PC-3 (cell line): Measurements from ENCODE around the gene POLE3. TPM values are rescaled to one million over a fixed set of nuclear protein-coding genes. Genes with fewer than 3 reads are reported as not detected.

Experiments
- ATAC-seq: fragments of 200-7000 bp; cut with Tn5 transposase; 2 replicates; pipeline ENCODE4 v1.9.1; 2020; ENCODE audit warnings: mild to moderate bottlenecking, moderate library complexity
- BruUV-seq: library from RNA; stranded (reverse); fragments of 400-500 nt; replicated peaks from 2 replicates; lab custom pipeline; 2021; lab: Mats Ljungman, UMichigan
- CTCF ChIA-PET: fragments of 300-600 bp; sonication (Branson Sonifier 250); formaldehyde crosslinking; loops from one replicate; lab custom pipeline; 2022; ENCODE audit warnings: antibody characterized with exemption; lab: Charles Lee
- POLR2A ChIA-PET: fragments of 300-600 bp; sonication (Branson Sonifier 250); formaldehyde crosslinking; loops from one replicate; lab custom pipeline; 2022; ENCODE audit warnings: antibody characterized with exemption; ENCODE audit not compliant: unreplicated experiment; lab: Charles Lee
- DNase-seq: peaks from one replicate; pipeline ENCODE4 v3.0.0-alpha.2; 2015
- H2AFZ ChIP-seq: fragments of 300-600 bp; sonication (generic); 2 replicates; pipeline ENCODE4 v1.6.0; 2016; ENCODE audit warnings: antibody characterized with exemption, low read length
- H3F3A ChIP-seq: fragments of 300-600 bp; sonication (generic); one replicate; pipeline ENCODE4 v1.6.0; 2017; ENCODE audit warnings: antibody characterized with exemption, low read length, control low read depth, mild to moderate bottlenecking; ENCODE audit not compliant: unreplicated experiment
- H3K27ac ChIP-seq: fragments of 300-600 bp; sonication (generic); 2 replicates; pipeline ENCODE4 v1.5.1; 2016; ENCODE audit warnings: mild to moderate bottlenecking, low read length
- H3K27me3 ChIP-seq: fragments of 300-600 bp; sonication (generic); 2 replicates; pipeline ENCODE4 v1.6.1; 2016; ENCODE audit warnings: low read length, mixed read lengths
- H3K36me3 ChIP-seq: fragments of 300-600 bp; sonication (generic); 2 replicates; pipeline ENCODE4 v1.6.1; 2016; ENCODE audit warnings: low read depth, mixed run types, low read length, mixed read lengths
- H3K4me1 ChIP-seq: fragments of 300-600 bp; sonication (generic); 2 replicates; pipeline ENCODE4 v1.5.1; 2016; ENCODE audit warnings: low read length; ENCODE audit not compliant: insufficient read depth
- H3K4me2 ChIP-seq: fragments of 300-600 bp; sonication (generic); 2 replicates; pipeline ENCODE4 v1.6.0; 2016; ENCODE audit warnings: low read length
- H3K4me3 ChIP-seq: fragments of 300-600 bp; sonication (generic); 2 replicates; pipeline ENCODE4 v1.5.1; 2016; ENCODE audit warnings: mild to moderate bottlenecking, low read length, mixed read lengths
- H3K79me2 ChIP-seq: fragments of 300-600 bp; sonication (generic); 2 replicates; pipeline ENCODE4 v1.6.1; 2017; ENCODE audit warnings: low read length, mixed read lengths
- H3K9ac ChIP-seq: fragments of 300-600 bp; sonication (generic); 2 replicates; pipeline ENCODE4 v1.6.0; 2016; ENCODE audit warnings: mild to moderate bottlenecking, low read length
- H3K9me2 ChIP-seq: fragments of 300-600 bp; sonication (generic); replicated peaks from 2 replicates; pipeline ENCODE4 v1.6.1; 2016; ENCODE audit warnings: mixed run types, low read length, mixed read lengths
- H3K9me3 ChIP-seq: fragments of 300-600 bp; sonication (generic); 2 replicates; pipeline ENCODE4 v1.6.1; 2016; ENCODE audit warnings: low read length, mixed read lengths
- H4K20me1 ChIP-seq: fragments of 300-600 bp; sonication (generic); 2 replicates; pipeline ENCODE4 v1.6.1; 2016; ENCODE audit warnings: low read length, mixed read lengths
- EZH2 ChIP-seq: fragments of 300-600 bp; sonication (generic); IDR thresholded peaks from one replicate; pipeline ENCODE4 v1.6.1; 2017; ENCODE audit warnings: antibody characterized with exemption, mild to moderate bottlenecking, low read length; ENCODE audit not compliant: unreplicated experiment
- EZH2phosphoT487 ChIP-seq: fragments of 300-600 bp; sonication (generic); IDR thresholded peaks from 2 replicates; pipeline ENCODE4 v1.6.1; 2018; ENCODE audit warnings: mild to moderate bottlenecking, antibody characterized with exemption, low read length, borderline replicate concordance
- intact Hi-C: fragments of 100-400 bp; cut with micrococcal nuclease; formaldehyde crosslinking; loops from 2 replicates; pipeline ENCODE4 v1.9.0; 2023
- total RNA-seq: library from RNA; depleted of rRNA; stranded (reverse); fragments of >200 nt; gene quantifications from 2 replicates; pipeline ENCODE4 v1.2.3, GENCODE V29; 2014
- TF ChIP-seq, protein P1 (sequence below): fragments of 300-600 bp; sonication (generic); conservative IDR thresholded peaks from 2 replicates; pipeline ENCODE4 v1.5.1; 2017; ENCODE audit warnings: antibody characterized with exemption, low read depth, mild to moderate bottlenecking, low read length

POLE3 gene
- total RNA-seq, 1 experiment from 2014 or later, result 84.7 TPM

DNA sequence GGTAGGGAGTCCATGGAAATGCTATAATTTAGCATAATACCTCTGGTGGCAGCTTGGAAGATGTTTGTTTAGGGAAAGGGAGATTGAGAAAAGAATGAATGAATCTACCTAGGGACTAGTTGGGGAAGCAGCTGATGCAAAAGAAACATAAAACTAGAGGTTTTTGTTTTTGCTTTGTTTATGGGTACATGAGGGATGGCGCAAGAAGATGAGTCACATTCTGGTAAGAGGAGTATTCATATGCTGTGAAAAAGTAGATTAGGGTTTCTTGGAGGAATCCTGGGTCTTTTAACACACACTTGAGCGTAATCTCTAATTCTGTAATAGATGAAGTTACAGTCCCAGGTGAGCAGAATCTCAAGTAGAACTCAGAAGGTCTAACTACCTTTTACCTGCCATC lies 17.2 kb upstream of the POLE3 start:
- TF ChIP-seq, protein P1, sequence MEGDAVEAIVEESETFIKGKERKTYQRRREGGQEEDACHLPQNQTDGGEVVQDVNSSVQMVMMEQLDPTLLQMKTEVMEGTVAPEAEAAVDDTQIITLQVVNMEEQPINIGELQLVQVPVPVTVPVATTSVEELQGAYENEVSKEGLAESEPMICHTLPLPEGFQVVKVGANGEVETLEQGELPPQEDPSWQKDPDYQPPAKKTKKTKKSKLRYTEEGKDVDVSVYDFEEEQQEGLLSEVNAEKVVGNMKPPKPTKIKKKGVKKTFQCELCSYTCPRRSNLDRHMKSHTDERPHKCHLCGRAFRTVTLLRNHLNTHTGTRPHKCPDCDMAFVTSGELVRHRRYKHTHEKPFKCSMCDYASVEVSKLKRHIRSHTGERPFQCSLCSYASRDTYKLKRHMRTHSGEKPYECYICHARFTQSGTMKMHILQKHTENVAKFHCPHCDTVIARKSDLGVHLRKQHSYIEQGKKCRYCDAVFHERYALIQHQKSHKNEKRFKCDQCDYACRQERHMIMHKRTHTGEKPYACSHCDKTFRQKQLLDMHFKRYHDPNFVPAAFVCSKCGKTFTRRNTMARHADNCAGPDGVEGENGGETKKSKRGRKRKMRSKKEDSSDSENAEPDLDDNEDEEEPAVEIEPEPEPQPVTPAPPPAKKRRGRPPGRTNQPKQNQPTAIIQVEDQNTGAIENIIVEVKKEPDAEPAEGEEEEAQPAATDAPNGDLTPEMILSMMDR, result no peak
- TF ChIP-seq EZH2phosphoT487 (no peak), EZH2 (no peak)
- CTCF ChIA-PET, result no interaction called here
- no peaks in the 10 kb centered on the region for H4K20me1 ChIP-seq
- no peak overlapping the region for H3K4me3 ChIP-seq
- no peak overlapping the region for H2AFZ ChIP-seq
- DNase-seq (no peak), ATAC-seq (no peak)
- no peak overlapping the region for H3K27ac ChIP-seq
- POLR2A ChIA-PET, result no interaction called here
- no peaks in the 10 kb centered on the region for H3K9me2 ChIP-seq
- H3K4me2 ChIP-seq, result no peak overlapping the region
- no peaks in the 10 kb centered on the region for H3K9me3 ChIP-seq
- no peaks in the 10 kb centered on the region for H3K27me3 ChIP-seq
- no peaks in the 10 kb centered on the region for H3F3A ChIP-seq
- BruUV-seq, result no TSS peak
- no peaks in the 10 kb centered on the region for H3K36me3 ChIP-seq
- intact Hi-C loops, result no loop called here
- H3K4me1 ChIP-seq, result no peaks in the 10 kb centered on the region
- no peaks in the 10 kb centered on the region for H3K79me2 ChIP-seq
- no peak overlapping the region for H3K9ac ChIP-seq

DNA sequence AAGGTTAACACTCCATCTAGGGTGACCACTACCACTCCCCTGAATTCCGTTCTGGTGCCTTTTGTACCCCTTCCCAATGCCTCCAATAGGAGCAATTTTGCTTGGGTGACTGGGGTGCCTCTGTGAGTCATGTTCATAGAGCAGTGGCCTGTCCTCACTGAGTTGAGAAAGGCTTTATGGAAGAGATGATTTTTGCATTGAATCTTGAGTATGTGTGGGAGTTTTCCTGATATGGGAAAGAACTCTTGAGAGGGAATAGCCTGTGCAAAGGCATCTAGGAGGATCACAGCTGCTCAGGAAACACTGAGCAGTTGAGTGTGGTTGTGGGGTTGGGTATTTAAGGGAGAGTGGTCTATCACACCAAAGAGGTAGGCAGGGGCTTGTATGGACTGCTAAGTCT lies 16.2 kb upstream of the POLE3 start:
- H3K4me1 ChIP-seq, result no peaks in the 10 kb centered on the region
- no peak overlapping the region for H3K4me3 ChIP-seq
- intact Hi-C loops, result no loop called here
- CTCF ChIA-PET, result no interaction called here
- BruUV-seq, result no TSS peak
- no peaks in the 10 kb centered on the region for H3K9me3 ChIP-seq
- ATAC-seq, result no peak
- H3K9me2 ChIP-seq, result no peaks in the 10 kb centered on the region
- TF ChIP-seq EZH2, result no peak
- TF ChIP-seq EZH2phosphoT487, result no peak
- TF ChIP-seq, protein P1, result no peak
- no peak for DNase-seq
- no peak overlapping the region for H3K27ac ChIP-seq
- H3F3A ChIP-seq, result no peaks in the 10 kb centered on the region
- POLR2A ChIA-PET, result no interaction called here
- no peak overlapping the region for H2AFZ ChIP-seq
- H3K79me2 ChIP-seq, result no peaks in the 10 kb centered on the region
- no peaks in the 10 kb centered on the region for H3K27me3 ChIP-seq
- H4K20me1 ChIP-seq, result no peaks in the 10 kb centered on the region
- H3K4me2 ChIP-seq, result no peak overlapping the region
- no peak overlapping the region for H3K9ac ChIP-seq
- no peaks in the 10 kb centered on the region for H3K36me3 ChIP-seq

DNA sequence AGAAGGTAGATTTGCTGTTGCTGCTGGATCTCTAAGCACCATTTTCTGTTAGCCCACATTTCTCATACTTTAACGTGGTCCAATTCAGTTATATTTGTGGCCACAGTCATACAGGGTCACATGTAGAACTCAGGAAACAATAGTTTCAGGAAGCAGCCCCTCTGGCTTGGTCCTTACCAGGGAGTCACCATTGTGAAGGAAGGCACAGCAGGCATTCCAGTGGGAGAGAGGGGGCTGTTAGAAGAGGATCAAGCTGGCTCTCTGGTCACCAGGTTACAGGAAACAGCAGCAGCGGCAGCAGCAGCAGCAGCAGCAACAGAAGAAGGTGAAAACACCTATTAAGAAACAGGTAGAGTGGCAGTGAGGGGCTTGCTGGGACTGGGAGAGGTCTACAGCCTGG lies 14.6 kb upstream of the POLE3 start:
- DNase-seq (no peak), ATAC-seq (no peak)
- intact Hi-C loops, result no loop called here
- Histone ChIP-seq H3K9ac (no peak overlapping the region), H3K4me3 (no peak overlapping the region), H4K20me1 (no peaks in the 10 kb centered on the region), H3K9me3 (no peaks in the 10 kb centered on the region), H3K79me2 (no peaks in the 10 kb centered on the region), H3K27ac (no peak overlapping the region), H3F3A (no peaks in the 10 kb centered on the region), H3K4me2 (no peak overlapping the region), H3K36me3 (no peaks in the 10 kb centered on the region), H3K27me3 (no peaks in the 10 kb centered on the region), H2AFZ (no peak overlapping the region), H3K9me2 (no peaks in the 10 kb centered on the region), H3K4me1 (no peaks in the 10 kb centered on the region)
- no TSS peak for BruUV-seq
- TF ChIP-seq EZH2phosphoT487, result no peak
- POLR2A ChIA-PET, result no interaction called here
- CTCF ChIA-PET, result no interaction called here
